Astrocyte of the cerebellum (primary cell): ENCODE measurements around the gene TNFSF12.

ENCODE experiments used
- DNase-seq: peaks from one replicate; pipeline ENCODE4 v3.0.0-alpha.2; 2011; ENCODE audit warnings: low read depth
- H3K4me3 ChIP-seq: 2 replicates; pipeline ENCODE4 v1.5.1; 2011; ENCODE audit warnings: mild to moderate bottlenecking, low read depth, low read length, moderate library complexity
- CTCF ChIP-seq: IDR thresholded peaks from 2 replicates; pipeline ENCODE4 v1.5.1; 2012; ENCODE audit warnings: low read length, low read depth, moderate library complexity, mild to moderate bottlenecking; ENCODE audit errors: missing control alignments
- in situ Hi-C: cut with HindIII; loops from 2 replicates; pipeline ENCODE4 v1.10.0; 2017; ENCODE audit warnings: low sequenced_read_pairs

TNFSF12 gene

DNA sequence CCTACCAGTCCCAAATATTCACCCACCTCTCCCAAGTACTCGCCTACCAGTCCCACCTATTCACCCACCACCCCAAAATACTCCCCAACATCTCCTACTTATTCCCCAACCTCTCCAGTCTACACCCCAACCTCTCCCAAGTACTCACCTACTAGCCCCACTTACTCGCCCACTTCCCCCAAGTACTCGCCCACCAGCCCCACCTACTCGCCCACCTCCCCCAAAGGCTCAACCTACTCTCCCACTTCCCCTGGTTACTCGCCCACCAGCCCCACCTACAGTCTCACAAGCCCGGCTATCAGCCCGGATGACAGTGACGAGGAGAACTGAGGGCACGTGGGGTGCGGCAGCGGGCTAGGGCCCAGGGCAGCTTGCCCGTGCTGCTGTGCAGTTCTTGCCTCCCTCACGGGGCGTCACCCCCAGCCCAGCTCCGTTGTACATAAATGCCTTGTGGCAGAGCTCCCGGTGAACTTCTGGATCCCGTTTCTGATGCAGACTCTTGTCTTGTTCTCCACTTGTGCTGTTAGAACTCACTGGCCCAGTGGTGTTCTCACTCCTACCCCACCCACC lies 34.9 kb upstream of the TNFSF12 start:
- TF ChIP-seq CTCF, result no peak
- no peak overlapping the region for H3K4me3 ChIP-seq
- in situ Hi-C loops, result no loop called here
- no peak for DNase-seq

DNA sequence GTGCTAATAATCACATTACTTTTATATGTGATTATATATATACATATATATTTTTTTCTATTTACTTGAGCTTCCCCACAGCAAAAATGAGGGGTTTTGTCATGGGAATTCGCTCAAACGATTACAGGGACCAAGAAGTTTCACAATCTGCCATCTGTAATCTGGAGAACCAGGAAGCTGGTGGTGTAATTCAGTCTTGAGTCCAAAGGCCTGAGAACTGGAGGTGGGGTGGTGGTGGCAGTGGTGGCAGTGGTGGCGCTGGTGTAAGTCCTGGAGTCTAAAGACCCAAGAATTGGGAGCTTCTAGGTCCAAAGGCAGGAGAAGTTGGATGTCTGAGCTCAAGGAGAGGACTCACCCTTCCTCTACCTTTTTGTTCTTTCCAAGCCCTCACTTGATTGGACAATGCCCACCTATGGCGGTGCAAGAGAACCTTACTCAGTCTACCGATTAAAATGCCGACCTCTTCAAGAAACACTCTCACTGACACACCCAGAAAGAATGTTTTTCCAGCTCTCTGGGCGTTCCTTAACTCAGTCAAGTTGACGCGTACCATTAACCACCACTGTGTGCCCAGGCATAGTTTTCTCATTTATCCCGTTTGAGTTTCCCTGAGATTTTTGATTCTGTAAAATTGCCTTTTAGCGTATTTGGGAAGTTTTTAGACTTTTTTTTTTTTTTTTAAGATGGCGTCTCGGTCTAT lies 32.8 kb upstream of the TNFSF12 start:
- in situ Hi-C loops, result no loop called here
- no peak for DNase-seq
- no peak overlapping the region for H3K4me3 ChIP-seq
- no peak for TF ChIP-seq CTCF

- TF ChIP-seq CTCF, result peak; percentile 14
- H3K4me3 ChIP-seq, result no peak overlapping the region
- in situ Hi-C loops, result no loop called here
- DNase-seq, result no peak
Measured at GRCh38 chr17:7523033-7523432, 25.8 kb upstream of the TNFSF12 start.

GRCh38 chr17:7528842-7529241 lies 20.0 kb upstream of the TNFSF12 start:
- in situ Hi-C loops, result no loop called here
- DNase-seq, result no peak
- no peak overlapping the region for H3K4me3 ChIP-seq
- TF ChIP-seq CTCF, result no peak

DNA sequence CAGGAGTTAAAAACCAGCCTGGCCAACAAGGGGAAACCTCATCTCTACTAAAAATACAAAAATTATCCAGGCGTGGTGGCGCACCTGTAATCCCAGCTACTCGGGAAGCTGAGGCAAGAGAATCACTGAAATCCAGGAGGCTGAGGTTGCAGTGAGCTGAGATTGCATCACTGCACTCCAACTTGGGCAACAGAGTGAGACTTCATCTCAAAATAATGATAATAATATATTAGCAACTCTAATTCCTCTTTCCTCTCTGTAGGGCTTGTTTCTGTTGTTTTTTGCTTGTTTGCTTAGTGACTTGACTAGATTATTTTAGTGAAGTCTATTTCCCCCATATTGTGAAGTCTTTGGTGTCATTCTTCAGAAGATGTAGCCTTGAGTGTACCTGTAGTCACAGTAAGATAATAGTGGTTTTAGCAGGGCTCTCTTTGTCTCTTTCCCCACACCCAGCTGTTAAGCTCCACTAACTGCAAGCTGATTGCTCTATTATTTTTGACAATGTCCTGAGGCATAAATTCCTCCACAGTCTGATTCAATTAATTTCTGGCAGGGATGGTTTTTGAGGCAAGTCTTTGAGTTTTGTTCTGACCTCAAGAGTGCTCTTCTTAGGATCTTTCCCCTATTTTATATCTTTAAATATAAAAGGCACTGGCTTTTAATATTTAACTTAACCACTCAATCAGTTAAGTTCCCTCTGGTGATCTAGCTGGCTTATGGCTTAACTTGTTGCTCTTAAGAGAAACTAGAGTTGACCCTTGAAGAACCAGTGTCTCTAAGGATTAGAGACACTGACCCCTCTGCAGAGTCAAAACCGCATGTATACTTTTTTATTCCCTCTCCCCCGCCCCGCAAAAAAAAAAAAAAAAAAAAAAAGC lies 18.6 kb upstream of the TNFSF12 start:
- DNase-seq, result no peak
- in situ Hi-C loops, result no loop called here
- TF ChIP-seq CTCF, result no peak
- H3K4me3 ChIP-seq, result no peak overlapping the region

DNA sequence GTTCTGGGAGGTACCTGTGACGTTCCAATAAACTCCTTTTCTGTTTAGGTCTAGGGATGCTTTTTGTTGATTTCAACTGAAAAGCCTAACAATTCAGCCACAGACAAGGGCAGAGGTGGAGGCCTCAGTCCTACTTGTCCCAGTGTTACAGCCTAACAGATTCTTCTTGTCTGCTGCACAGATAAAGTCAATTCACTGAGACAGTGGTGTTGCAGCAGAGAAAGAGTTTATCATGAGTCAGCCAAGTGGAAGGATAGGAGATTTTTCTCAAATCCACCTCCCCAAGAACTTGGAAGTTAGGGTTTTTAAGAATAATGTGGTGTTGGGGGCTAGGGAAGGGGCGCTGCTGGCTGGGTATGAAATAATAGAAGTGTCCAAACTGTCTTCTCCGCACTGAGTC lies 10.8 kb upstream of the TNFSF12 start:
- in situ Hi-C loops, result loop anchor here (5.0 kb wide), 1 partner anchor 61 kb away; the partner anchor contains the start of gene ZBTB4
- DNase-seq, result no peak

More for the DNA sequence above, 10.8 kb upstream of the TNFSF12 start:
- no peak for TF ChIP-seq CTCF
- no peak overlapping the region for H3K4me3 ChIP-seq
